ENCODE data around the gene AEBP1.

The AEBP1 gene

DNA sequence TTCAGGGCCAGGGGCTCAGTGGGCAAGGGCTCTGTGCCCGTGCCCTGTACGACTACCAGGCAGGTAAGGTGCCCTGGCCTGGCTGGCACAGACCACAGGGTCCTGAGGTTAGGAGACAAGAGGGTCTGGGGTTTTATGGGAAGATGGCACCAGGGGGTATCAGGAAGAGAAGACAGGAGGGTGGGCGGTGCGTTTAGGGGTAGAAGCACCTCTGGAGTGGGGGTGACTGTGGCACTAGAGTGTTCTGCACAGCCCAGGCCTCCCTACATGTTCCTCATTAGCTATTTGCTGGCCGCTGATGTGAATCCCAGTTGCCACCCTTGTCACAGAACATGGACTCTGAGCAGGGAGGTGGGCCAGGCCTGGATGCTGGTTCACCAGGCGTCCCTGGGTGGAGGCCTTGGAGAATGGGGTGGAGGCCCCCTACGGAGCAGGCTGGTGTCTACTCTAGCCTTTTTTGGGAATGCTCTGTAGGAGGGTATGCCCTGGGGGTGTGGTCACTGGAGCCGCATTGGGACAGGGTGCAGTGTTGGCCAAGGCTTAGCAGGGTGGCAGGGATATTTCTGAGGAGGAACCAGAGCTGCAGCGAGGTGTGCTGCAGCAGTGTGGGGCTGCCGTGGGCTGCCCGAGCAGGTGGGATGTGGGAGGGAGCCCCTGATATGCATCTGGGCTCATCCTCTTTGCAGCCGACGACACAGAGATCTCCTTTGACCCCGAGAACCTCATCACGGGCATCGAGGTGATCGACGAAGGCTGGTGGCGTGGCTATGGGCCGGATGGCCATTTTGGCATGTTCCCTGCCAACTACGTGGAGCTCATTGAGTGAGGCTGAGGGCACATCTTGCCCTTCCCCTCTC, 43.8 kb upstream of the AEBP1 start:
- H2AFZ ChIP-seq (ENCODE audit: low read depth, low read length): no peak overlapping the region
- no peak for TF ChIP-seq EZH2phosphoT487 (IDR thresholded peaks at IDR 0.05; ENCODE audit: low read depth)
- TF ChIP-seq, protein P1, sequence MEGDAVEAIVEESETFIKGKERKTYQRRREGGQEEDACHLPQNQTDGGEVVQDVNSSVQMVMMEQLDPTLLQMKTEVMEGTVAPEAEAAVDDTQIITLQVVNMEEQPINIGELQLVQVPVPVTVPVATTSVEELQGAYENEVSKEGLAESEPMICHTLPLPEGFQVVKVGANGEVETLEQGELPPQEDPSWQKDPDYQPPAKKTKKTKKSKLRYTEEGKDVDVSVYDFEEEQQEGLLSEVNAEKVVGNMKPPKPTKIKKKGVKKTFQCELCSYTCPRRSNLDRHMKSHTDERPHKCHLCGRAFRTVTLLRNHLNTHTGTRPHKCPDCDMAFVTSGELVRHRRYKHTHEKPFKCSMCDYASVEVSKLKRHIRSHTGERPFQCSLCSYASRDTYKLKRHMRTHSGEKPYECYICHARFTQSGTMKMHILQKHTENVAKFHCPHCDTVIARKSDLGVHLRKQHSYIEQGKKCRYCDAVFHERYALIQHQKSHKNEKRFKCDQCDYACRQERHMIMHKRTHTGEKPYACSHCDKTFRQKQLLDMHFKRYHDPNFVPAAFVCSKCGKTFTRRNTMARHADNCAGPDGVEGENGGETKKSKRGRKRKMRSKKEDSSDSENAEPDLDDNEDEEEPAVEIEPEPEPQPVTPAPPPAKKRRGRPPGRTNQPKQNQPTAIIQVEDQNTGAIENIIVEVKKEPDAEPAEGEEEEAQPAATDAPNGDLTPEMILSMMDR (IDR thresholded peaks at IDR 0.05; ENCODE audit: low read depth, low read length): no peak
- peaks cover 13% of the 10 kb centered on the region for H4K20me1 ChIP-seq (ENCODE audit: insufficient read depth, low read length)
- peaks cover 12% of the 10 kb centered on the region for H3K4me1 ChIP-seq (ENCODE audit: low read length)
- no peaks in the 10 kb centered on the region for H3K79me2 ChIP-seq (ENCODE audit: low read length)
- H3K9ac ChIP-seq (ENCODE audit: low read length): no peak overlapping the region
- H3K36me3 ChIP-seq (replicated peaks; ENCODE audit: low read depth, low read length): peaks cover 62% of the 10 kb centered on the region
- no peak overlapping the region for H3K27ac ChIP-seq (ENCODE audit: low read length)
- H3K27me3 ChIP-seq (ENCODE audit: low read depth, low read length): peaks cover 5% of the 10 kb centered on the region; the same call in 1 of the 2 replicates
- no peak overlapping the region for H3K4me2 ChIP-seq (ENCODE audit: low read length)
- no peak overlapping the region for H3K4me3 ChIP-seq (ENCODE audit: low read length)
- no peaks in the 10 kb centered on the region for H3K9me3 ChIP-seq (ENCODE audit: insufficient read depth, low read length)

DNA sequence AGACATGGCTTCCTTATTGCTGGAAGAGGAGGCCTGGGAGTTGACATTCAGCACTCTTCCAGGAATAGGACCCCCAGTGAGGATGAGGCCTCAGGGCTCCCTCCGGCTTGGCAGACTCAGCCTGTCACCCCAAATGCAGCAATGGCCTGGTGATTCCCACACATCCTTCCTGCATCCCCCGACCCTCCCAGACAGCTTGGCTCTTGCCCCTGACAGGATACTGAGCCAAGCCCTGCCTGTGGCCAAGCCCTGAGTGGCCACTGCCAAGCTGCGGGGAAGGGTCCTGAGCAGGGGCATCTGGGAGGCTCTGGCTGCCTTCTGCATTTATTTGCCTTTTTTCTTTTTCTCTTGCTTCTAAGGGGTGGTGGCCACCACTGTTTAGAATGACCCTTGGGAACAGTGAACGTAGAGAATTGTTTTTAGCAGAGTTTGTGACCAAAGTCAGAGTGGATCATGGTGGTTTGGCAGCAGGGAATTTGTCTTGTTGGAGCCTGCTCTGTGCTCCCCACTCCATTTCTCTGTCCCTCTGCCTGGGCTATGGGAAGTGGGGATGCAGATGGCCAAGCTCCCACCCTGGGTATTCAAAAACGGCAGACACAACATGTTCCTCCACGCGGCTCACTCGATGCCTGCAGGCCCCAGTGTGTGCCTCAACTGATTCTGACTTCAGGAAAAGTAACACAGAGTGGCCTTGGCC, 43.0 kb upstream of the AEBP1 start:
- H3K79me2 ChIP-seq (ENCODE audit: low read length): no peaks in the 10 kb centered on the region
- H3K9ac ChIP-seq (ENCODE audit: low read length): no peak overlapping the region
- H3K4me3 ChIP-seq (ENCODE audit: low read length): no peak overlapping the region
- H3K4me2 ChIP-seq (ENCODE audit: low read length): no peak overlapping the region
- H4K20me1 ChIP-seq (ENCODE audit: insufficient read depth, low read length): peaks cover 11% of the 10 kb centered on the region
- no peak overlapping the region for H3K27ac ChIP-seq (ENCODE audit: low read length)
- no peak overlapping the region for H2AFZ ChIP-seq (ENCODE audit: low read depth, low read length)
- peaks cover 62% of the 10 kb centered on the region for H3K36me3 ChIP-seq (replicated peaks; ENCODE audit: low read depth, low read length)
- no peak for TF ChIP-seq EZH2phosphoT487 (IDR thresholded peaks at IDR 0.05; ENCODE audit: low read depth)
- TF ChIP-seq, protein P1 (IDR thresholded peaks at IDR 0.05; ENCODE audit: low read depth, low read length): no peak
- no peaks in the 10 kb centered on the region for H3K9me3 ChIP-seq (ENCODE audit: insufficient read depth, low read length)
- peaks cover 12% of the 10 kb centered on the region for H3K27me3 ChIP-seq (ENCODE audit: low read depth, low read length)
- peaks cover 12% of the 10 kb centered on the region for H3K4me1 ChIP-seq (ENCODE audit: low read length)

DNA sequence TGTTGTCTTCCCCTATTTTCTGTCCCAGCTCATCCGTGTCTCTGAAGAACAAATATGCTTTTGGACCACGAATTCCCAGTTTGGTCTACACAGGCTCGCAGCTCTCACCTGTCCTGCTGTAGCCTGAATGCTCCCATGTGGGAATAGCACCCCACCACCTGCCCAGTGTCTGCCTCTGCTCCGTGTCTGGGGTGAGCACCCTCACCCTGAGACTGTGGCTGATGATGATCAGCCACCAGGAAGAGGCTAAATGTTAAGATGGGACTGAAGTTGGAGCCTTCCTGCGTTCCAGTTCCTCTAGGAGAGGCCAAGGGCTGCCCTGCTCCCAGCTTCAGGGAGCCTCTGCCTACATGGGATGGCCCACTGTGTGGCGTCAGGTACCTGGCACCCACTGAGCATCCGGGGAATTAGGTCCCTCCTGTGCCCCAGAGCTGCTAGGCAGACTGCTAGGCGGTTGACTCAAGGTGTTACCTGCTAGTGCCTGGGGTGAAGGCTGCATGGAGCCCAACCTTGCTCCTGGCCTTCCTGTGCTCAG, 42.4 kb upstream of the AEBP1 start:
- no peak overlapping the region for H2AFZ ChIP-seq (ENCODE audit: low read depth, low read length)
- TF ChIP-seq, protein P1 (IDR thresholded peaks at IDR 0.05; ENCODE audit: low read depth, low read length): no peak
- no peak for TF ChIP-seq EZH2phosphoT487 (IDR thresholded peaks at IDR 0.05; ENCODE audit: low read depth)
- H3K79me2 ChIP-seq (ENCODE audit: low read length): no peaks in the 10 kb centered on the region
- no peak overlapping the region for H3K4me3 ChIP-seq (ENCODE audit: low read length)
- no peak overlapping the region for H3K27ac ChIP-seq (ENCODE audit: low read length)
- peaks cover 12% of the 10 kb centered on the region for H3K4me1 ChIP-seq (ENCODE audit: low read length)
- peaks cover 12% of the 10 kb centered on the region for H3K27me3 ChIP-seq (ENCODE audit: low read depth, low read length)
- no peaks in the 10 kb centered on the region for H3K9me3 ChIP-seq (ENCODE audit: insufficient read depth, low read length)
- peaks cover 57% of the 10 kb centered on the region for H3K36me3 ChIP-seq (replicated peaks; ENCODE audit: low read depth, low read length)
- H4K20me1 ChIP-seq (ENCODE audit: insufficient read depth, low read length): peaks cover 8% of the 10 kb centered on the region; the same call in 1 of the 2 replicates
- H3K4me2 ChIP-seq (ENCODE audit: low read length): no peak overlapping the region
- no peak overlapping the region for H3K9ac ChIP-seq (ENCODE audit: low read length)

Measured in OCI-LY3 (cell line).